Osteocyte (in vitro differentiated cells): ENCODE results near the gene OAS3. TPM values are rescaled to one million over a fixed set of nuclear protein-coding genes. Genes with fewer than 3 reads are reported as not detected.
"Not testable (repeated sequence)": the region's sequence is repeated elsewhere in the genome, so short reads cannot be mapped to it uniquely, and the experiment has no call there.

Experiments
- DNase-seq: peaks from one replicate; pipeline ENCODE4 v3.0.0; 2021; ENCODE audit warnings: mixed read lengths; ENCODE audit not compliant: unreplicated experiment; ENCODE audit errors: extremely low spot score
- H3K27ac Mint-ChIP-seq: one replicate; pipeline ENCODE4 v1.8.0; 2021; ENCODE audit warnings: mild to moderate bottlenecking, mixed read lengths; ENCODE audit not compliant: unreplicated experiment
- H3K27me3 Mint-ChIP-seq: one replicate; pipeline ENCODE4 v1.8.0; 2021; ENCODE audit warnings: mixed read lengths; ENCODE audit not compliant: unreplicated experiment
- H3K36me3 Mint-ChIP-seq: one replicate; pipeline ENCODE4 v1.8.0; 2021; ENCODE audit warnings: mixed read lengths; ENCODE audit not compliant: unreplicated experiment
- H3K4me1 Mint-ChIP-seq: one replicate; pipeline ENCODE4 v1.8.0; 2021; ENCODE audit warnings: mixed read lengths; ENCODE audit not compliant: unreplicated experiment
- H3K4me3 Mint-ChIP-seq: one replicate; pipeline ENCODE4 v1.8.0; 2021; ENCODE audit warnings: mild to moderate bottlenecking, moderate library complexity, mixed read lengths; ENCODE audit not compliant: unreplicated experiment
- H3K9me3 Mint-ChIP-seq: one replicate; pipeline ENCODE4 v1.8.0; 2021; ENCODE audit warnings: mixed read lengths; ENCODE audit not compliant: unreplicated experiment
- CTCF ChIP-seq: fragments of 200-600 bp; sonication (generic); IDR thresholded peaks from 2 replicates; pipeline ENCODE4 v1.5.0; 2021; ENCODE audit warnings: antibody characterized with exemption, mild to moderate bottlenecking, moderate library complexity
- total RNA-seq: library from RNA; stranded (reverse); gene quantifications from 2 replicates; pipeline ENCODE4 v1.2.1, GENCODE V29; 2021

Gene OAS3
- total RNA-seq, 1 donor from 2014 or later = 0.13 TPM

GRCh38 chr12:112947761-112948160 is 9.5 kb downstream of the OAS3 start:
- TF ChIP-seq CTCF = no peak
- no peak overlapping the region for H3K4me3 Mint-ChIP-seq
- H3K27ac Mint-ChIP-seq = no peak overlapping the region
- H3K36me3 Mint-ChIP-seq = no peaks in the 10 kb centered on the region
- DNase-seq = peak; percentile 49
- peaks cover 6% of the 10 kb centered on the region for H3K9me3 Mint-ChIP-seq
- no peaks in the 10 kb centered on the region for H3K27me3 Mint-ChIP-seq
- H3K4me1 Mint-ChIP-seq = no peaks in the 10 kb centered on the region

- TF ChIP-seq CTCF = no peak
- no peak overlapping the region for H3K4me3 Mint-ChIP-seq
These were observed 10.5 kb downstream of the OAS3 start for GRCh38 chr12:112948806-112949205.

GRCh38 chr12:112950701-112951100 is 12.4 kb downstream of the OAS3 start:
- H3K27me3 Mint-ChIP-seq = no peaks in the 10 kb centered on the region
- no peaks in the 10 kb centered on the region for H3K4me1 Mint-ChIP-seq
- no peak overlapping the region for H3K27ac Mint-ChIP-seq
- H3K4me3 Mint-ChIP-seq = no peak overlapping the region
- DNase-seq = peak; percentile 19
- no peaks in the 10 kb centered on the region for H3K36me3 Mint-ChIP-seq
- TF ChIP-seq CTCF = no peak
- H3K9me3 Mint-ChIP-seq = peaks cover 12% of the 10 kb centered on the region

More at GRCh38 chr12:112948806-112949205, 10.5 kb downstream of the OAS3 start:
- Mint-ChIP-seq H3K36me3 (no peaks in the 10 kb centered on the region), H3K27me3 (no peaks in the 10 kb centered on the region), H3K9me3 (peaks cover 6% of the 10 kb centered on the region), H3K27ac (no peak overlapping the region), H3K4me1 (no peaks in the 10 kb centered on the region)
- peak; percentile 80 for DNase-seq

- not testable (repeated sequence) for H3K36me3 Mint-ChIP-seq, DNase-seq, H3K4me3 Mint-ChIP-seq, H3K4me1 Mint-ChIP-seq, H3K27ac Mint-ChIP-seq, H3K27me3 Mint-ChIP-seq
- peaks cover 23% of the 10 kb centered on the region for H3K9me3 Mint-ChIP-seq
These were observed 18.9 kb downstream of the OAS3 start for GRCh38 chr12:112957125-112957524.

- DNase-seq = no peak
- Mint-ChIP-seq H3K36me3 (no peaks in the 10 kb centered on the region), H3K9me3 (peaks cover 14% of the 10 kb centered on the region)
These were observed 22.8 kb downstream of the OAS3 start for GRCh38 chr12:112961074-112961473.

More at GRCh38 chr12:112961074-112961473, 22.8 kb downstream of the OAS3 start:
- H3K27me3 Mint-ChIP-seq = no peaks in the 10 kb centered on the region
- no peak overlapping the region for H3K27ac Mint-ChIP-seq
- no peak overlapping the region for H3K4me3 Mint-ChIP-seq
- no peaks in the 10 kb centered on the region for H3K4me1 Mint-ChIP-seq
- TF ChIP-seq CTCF = no peak
